Pancreas (tissue), 10 donors: ENCODE data around the gene VEGFC. TPM values are rescaled to one million over a fixed set of nuclear protein-coding genes. Genes with fewer than 3 reads are reported as not detected.

Experiments used
- ATAC-seq, 4 donors: fragments of 200-7000 bp; cut with Tn5 transposase; one replicate each; pipeline versions ENCODE4 v1.8.0 to v1.9.1; 2020; ENCODE audit warnings: mild to moderate bottlenecking in 4 of 4, moderate library complexity in 4 of 4
- DNase-seq, 6 donors: peaks; one replicate each; pipeline ENCODE4 v3.0.0-alpha.2; 2020
- FAIRE-seq: peaks from 2 replicates; lab custom pipeline; 2012; peaks lifted over from hg19 to GRCh38; lab: Jason Lieb, UNC
- H3K27ac ChIP-seq, 4 donors: fragments of 200-600 bp; sonication (generic); 1 replicate in 3 of 4; 2 replicates in 1 of 4; pipeline versions ENCODE4 v1.5.0 to v1.8.0; 2020
- H3K27me3 ChIP-seq, 4 donors: fragments of 200-600 bp; one replicate each; pipeline ENCODE4 v1.8.0; 2021
- H3K36me3 ChIP-seq, 3 donors: fragments of 200-600 bp; sonication (generic) in 1 of 3; one replicate each; pipeline versions ENCODE4 v1.5.0 to v1.8.0; 2020 to 2021
- H3K4me1 ChIP-seq, 3 donors: fragments of 200-600 bp; one replicate each; pipeline ENCODE4 v1.8.0; 2021
- H3K4me3 ChIP-seq, 4 donors: fragments of 200-600 bp; sonication (generic) in 2 of 4; one replicate each; pipeline versions ENCODE4 v1.5.0 to v1.8.0; 2020 to 2021
- H3K9me3 ChIP-seq, 4 donors: fragments of 200-600 bp; one replicate each; pipeline ENCODE4 v1.8.0; 2021
- WGBS, 2 donors: extraction: QIAGEN DNeasy Blood & Tissue Kit; methylation state at CpG; one replicate each; pipeline ENCODE4 v1.1.7; 2013; 5-methylcytosine and 5-hydroxymethylcytosine counted together
- intact Hi-C, 3 donors: fragments of 100-400 bp; cut with DNase I; formaldehyde crosslinking; loops; one replicate each; pipeline versions ENCODE4 v1.11.1 to v1.14.2; 2022
- polyA plus RNA-seq, 2 donors: library from polyadenylated mRNA; stranded (reverse); fragments of 200-250 nt; gene quantifications; one replicate each; pipeline ENCODE4 v1.2.3, GENCODE V29; 2013
- total RNA-seq, 6 donors: library from RNA; stranded (reverse); fragmentation: NEBNext Ultra II Directional in 4 of 6; extraction: Animal tissue kit (Norgen Biotek cat#: 25700) in 4 of 6; gene quantifications; one replicate each; pipeline versions ENCODE4 v1.2.1 to v1.2.4, GENCODE V29; 2021 to 2023
- TF ChIP-seq, protein P1 (sequence below), 4 donors: fragments of 200-600 bp; sonication (generic) in 3 of 4; IDR thresholded peaks; one replicate each; pipeline versions ENCODE4 v1.5.0 to v1.8.0; 2021; ENCODE audit warnings: antibody characterized with exemption in 4 of 4
- donor health status: healthy with polysubstance abuse.
- donor health status: DM: no; HTN: no; CAD: no; lungs with moderate emphysema.
- donor health status: DM: no; HTN: no; CAD: no.
- donor health status: control.
- donor health status: control.
- donor health status: Bipolar disorder and iron deficiency.
- donor health status: DM: yes; HTN: yes; CAD: no.
- donor health status: DM: no; HTN: no; CAD: no.
- donor health status: DM: no; HTN: no; CAD: no.
- donor health status: DM: yes; HTN: yes; CAD: no.

VEGFC gene
- total and polyA plus RNA-seq, 8 donors, result 0.67 to 3.3 (median 1.1) TPM

DNA sequence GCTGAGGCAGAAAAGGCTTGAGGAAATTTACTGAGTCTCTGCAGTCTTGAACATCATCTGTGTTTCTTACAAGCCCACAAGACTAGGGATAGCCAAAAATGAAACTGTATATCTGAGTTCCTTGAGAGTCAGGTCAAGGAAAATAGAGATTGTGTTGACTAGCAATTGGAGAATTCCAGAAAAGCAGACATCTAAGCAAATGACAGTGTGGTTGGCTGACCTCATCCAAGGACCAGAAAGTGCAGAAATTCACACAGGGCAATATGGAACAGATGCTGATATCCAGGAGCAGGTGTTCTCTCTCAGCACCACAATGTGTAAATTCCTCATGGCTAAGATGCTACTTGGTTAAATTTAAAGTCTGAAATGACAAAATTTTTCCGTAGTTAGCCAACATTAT lies 146.4 kb downstream of the VEGFC start:
- no peaks in the 10 kb centered on the region for H3K4me1 ChIP-seq
- TF ChIP-seq, protein P1, sequence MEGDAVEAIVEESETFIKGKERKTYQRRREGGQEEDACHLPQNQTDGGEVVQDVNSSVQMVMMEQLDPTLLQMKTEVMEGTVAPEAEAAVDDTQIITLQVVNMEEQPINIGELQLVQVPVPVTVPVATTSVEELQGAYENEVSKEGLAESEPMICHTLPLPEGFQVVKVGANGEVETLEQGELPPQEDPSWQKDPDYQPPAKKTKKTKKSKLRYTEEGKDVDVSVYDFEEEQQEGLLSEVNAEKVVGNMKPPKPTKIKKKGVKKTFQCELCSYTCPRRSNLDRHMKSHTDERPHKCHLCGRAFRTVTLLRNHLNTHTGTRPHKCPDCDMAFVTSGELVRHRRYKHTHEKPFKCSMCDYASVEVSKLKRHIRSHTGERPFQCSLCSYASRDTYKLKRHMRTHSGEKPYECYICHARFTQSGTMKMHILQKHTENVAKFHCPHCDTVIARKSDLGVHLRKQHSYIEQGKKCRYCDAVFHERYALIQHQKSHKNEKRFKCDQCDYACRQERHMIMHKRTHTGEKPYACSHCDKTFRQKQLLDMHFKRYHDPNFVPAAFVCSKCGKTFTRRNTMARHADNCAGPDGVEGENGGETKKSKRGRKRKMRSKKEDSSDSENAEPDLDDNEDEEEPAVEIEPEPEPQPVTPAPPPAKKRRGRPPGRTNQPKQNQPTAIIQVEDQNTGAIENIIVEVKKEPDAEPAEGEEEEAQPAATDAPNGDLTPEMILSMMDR (IDR thresholded peaks at IDR 0.05), result no peak
- 48 to 60% methylated on average over 1 of the region's 1 CpG for WGBS, 2 donors

DNA sequence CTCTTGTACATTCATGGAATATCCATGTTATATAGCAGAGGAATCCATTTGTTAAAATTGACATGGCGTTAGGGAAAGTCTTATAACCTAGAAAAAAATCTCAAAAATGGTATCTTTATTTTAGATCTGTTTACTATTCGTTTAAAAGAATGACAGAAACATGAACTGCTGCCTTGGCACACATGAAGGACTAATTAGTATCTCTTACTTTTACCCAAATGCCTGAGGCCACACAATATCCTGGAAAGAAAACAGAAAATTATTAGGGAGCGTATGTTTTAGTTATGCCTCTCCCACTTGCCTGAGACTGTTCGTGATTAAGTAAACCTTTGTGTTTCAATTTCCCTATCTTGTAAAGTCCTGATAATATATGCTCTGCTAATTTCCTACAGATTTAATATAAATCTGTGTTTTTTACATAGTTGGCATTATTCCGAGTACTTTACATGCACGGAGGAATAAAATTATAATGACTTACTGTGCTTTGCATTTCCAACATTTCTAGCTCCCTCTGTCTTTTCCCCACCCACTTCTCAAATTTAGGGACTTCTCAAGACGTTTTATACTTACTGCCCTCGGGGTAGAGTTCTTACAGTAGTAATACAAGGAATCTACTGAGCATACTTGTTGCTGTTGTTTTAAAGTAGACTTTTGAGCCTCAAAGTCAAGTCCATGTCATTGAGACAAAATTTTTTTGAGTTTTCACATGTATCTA lies 147.3 kb downstream of the VEGFC start:
- H3K4me3 ChIP-seq, result no peak overlapping the region
- H3K36me3 ChIP-seq, result no peaks in the 10 kb centered on the region
- no peak for DNase-seq
- ATAC-seq, result no peak
- FAIRE-seq, result no peak
- no peaks in the 10 kb centered on the region for H3K27me3 ChIP-seq
- H3K27ac ChIP-seq, result no peak overlapping the region
- H3K9me3 ChIP-seq, result no peaks in the 10 kb centered on the region
- H3K4me1 ChIP-seq, result no peaks in the 10 kb centered on the region
- TF ChIP-seq, protein P1 (IDR thresholded peaks at IDR 0.05), result no peak
- 49 to 55% methylated on average over 8 of the region's 8 CpGs for WGBS, 2 donors
- intact Hi-C loops, result no loop called here

More for the DNA sequence above, 146.4 kb downstream of the VEGFC start:
- Histone ChIP-seq H3K27ac (no peak overlapping the region), H3K9me3 (no peaks in the 10 kb centered on the region), H3K36me3 (no peaks in the 10 kb centered on the region), H3K4me3 (no peak overlapping the region), H3K27me3 (no peaks in the 10 kb centered on the region)
- DNase-seq (no peak), FAIRE-seq (no peak), ATAC-seq (no peak)
- intact Hi-C loops, result no loop called here

DNA sequence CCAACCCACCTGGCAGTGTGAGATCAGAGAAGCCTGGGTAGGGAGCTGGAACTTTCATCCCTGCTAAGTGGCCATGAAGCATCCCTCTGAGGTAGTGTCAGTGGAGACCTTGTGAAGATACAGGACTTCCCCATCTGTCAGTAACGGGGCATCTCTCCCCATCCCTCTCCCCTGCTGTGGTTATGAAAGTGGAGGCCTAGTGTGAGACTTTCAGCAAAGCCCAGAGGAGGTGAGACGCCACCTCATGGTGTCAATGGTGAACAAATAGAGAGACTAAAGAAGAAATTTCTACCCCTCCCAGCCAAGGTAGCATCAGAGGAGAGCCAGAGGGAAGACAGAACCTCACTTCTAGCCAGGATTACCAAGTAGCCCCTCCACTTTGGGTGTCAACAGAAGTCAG lies 150.2 kb downstream of the VEGFC start:
- 32 to 33% methylated on average over 2 of the region's 2 CpGs for WGBS, 2 donors
- DNase-seq, result no peak

DNA sequence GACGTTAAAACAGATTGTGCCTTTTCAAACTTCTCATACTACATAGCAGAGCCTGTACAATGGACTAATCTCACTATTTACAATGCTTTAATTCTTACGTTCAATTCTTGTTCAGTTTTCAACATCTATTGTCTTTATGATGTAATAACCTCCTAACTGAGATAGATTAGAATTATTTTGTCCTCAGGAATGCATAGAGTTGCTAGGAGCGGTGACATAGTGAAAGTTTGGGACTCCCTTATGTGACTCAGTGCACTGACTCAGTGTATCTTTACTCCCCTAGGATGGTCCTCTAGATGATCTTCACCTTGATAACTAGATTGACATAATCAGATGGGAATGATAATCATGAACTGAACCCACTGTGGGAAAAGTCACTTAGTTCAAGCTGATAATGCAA lies 151.5 kb downstream of the VEGFC start:
- no peak for DNase-seq
- WGBS, 2 donors, result 66 to 82% methylated on average over 3 of the region's 3 CpGs
- no peaks in the 10 kb centered on the region for H3K36me3 ChIP-seq
- no peaks in the 10 kb centered on the region for H3K4me1 ChIP-seq
- no peak for ATAC-seq
- TF ChIP-seq, protein P1 (IDR thresholded peaks at IDR 0.05), result no peak
- H3K27ac ChIP-seq, result no peak overlapping the region
- no peaks in the 10 kb centered on the region for H3K27me3 ChIP-seq
- no peak overlapping the region for H3K4me3 ChIP-seq
- H3K9me3 ChIP-seq, result no peaks in the 10 kb centered on the region
- intact Hi-C loops, result no loop called here
- FAIRE-seq, result no peak

More for the DNA sequence above, 150.2 kb downstream of the VEGFC start:
- TF ChIP-seq, protein P1 (IDR thresholded peaks at IDR 0.05), result no peak
- no peaks in the 10 kb centered on the region for H3K9me3 ChIP-seq
- no peak overlapping the region for H3K4me3 ChIP-seq
- H3K4me1 ChIP-seq, result no peaks in the 10 kb centered on the region
- H3K36me3 ChIP-seq, result no peaks in the 10 kb centered on the region
- ATAC-seq, result no peak
- H3K27ac ChIP-seq, result no peak overlapping the region
- FAIRE-seq, result no peak
- no peaks in the 10 kb centered on the region for H3K27me3 ChIP-seq
- intact Hi-C loops, result no loop called here

DNA sequence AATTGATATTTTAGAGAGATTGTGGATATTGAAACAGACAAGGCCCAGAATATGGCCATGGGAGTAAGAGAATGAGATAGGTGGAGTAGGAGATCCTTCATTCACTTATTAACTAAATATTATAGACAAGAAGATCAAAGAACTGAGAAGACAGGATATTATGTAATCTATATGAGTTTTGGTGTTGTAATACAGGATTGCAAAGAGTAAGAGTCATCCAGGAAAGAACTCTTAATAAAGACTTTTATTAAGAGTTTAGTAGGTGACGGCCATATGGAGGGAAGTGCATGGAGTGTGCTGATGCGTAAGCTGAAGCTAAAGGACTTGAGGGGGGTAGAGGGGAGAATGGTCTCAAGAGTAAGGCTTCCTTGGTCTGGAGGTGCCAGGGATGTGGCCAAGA lies 153.7 kb downstream of the VEGFC start:
- no peak overlapping the region for H3K27ac ChIP-seq
- DNase-seq, result no peak
- no peaks in the 10 kb centered on the region for H3K27me3 ChIP-seq
- intact Hi-C loops, result no loop called here
- no peaks in the 10 kb centered on the region for H3K9me3 ChIP-seq
- no peaks in the 10 kb centered on the region for H3K4me1 ChIP-seq
- ATAC-seq, result no peak
- WGBS, 2 donors, result 73 to 74% methylated on average over 2 of the region's 2 CpGs
- no peak overlapping the region for H3K4me3 ChIP-seq
- no peaks in the 10 kb centered on the region for H3K36me3 ChIP-seq
- TF ChIP-seq, protein P1 (IDR thresholded peaks at IDR 0.05), result no peak
- no peak for FAIRE-seq
